Measurements from ENCODE around the gene GABRG3.

Gene GABRG3

GRCh38 chr15:27094235-27094634 lies 123.3 kb downstream of the GABRG3 start:
- no peak for FAIRE-seq
- DNase-seq (ENCODE audit: insufficient read length, low spot score) = no peak

GRCh38 chr15:27095886-27096624 lies 125.1 kb downstream of the GABRG3 start:
- FAIRE-seq = no peak
- no peak for DNase-seq (ENCODE audit: insufficient read length, low spot score)

GRCh38 chr15:27097506-27097905 lies 126.5 kb downstream of the GABRG3 start:
- FAIRE-seq = no peak
- no peak for DNase-seq (ENCODE audit: insufficient read length, low spot score)

GRCh38 chr15:27101982-27102381 lies 131.0 kb downstream of the GABRG3 start:
- no peak for FAIRE-seq
- DNase-seq (ENCODE audit: insufficient read length, low spot score) = no peak

- DNase-seq (ENCODE audit: insufficient read length, low spot score) = no peak
- no peak for FAIRE-seq
Observed at GRCh38 chr15:27111323-27111722, 140.3 kb downstream of the GABRG3 start.

GRCh38 chr15:27114473-27114872 lies 143.5 kb downstream of the GABRG3 start:
- FAIRE-seq (no peak), DNase-seq (ENCODE audit: insufficient read length, low spot score) (no peak)

GRCh38 chr15:27119695-27120266 lies 148.8 kb downstream of the GABRG3 start:
- FAIRE-seq (no peak), DNase-seq (ENCODE audit: insufficient read length, low spot score) (no peak)

- FAIRE-seq (no peak), DNase-seq (ENCODE audit: insufficient read length, low spot score) (no peak)
Observed at GRCh38 chr15:27121672-27122071, 150.7 kb downstream of the GABRG3 start.

- FAIRE-seq (no peak), DNase-seq (ENCODE audit: insufficient read length, low spot score) (no peak)
Observed at GRCh38 chr15:27123291-27123690, 152.3 kb downstream of the GABRG3 start.

GRCh38 chr15:27123808-27124207 lies 152.8 kb downstream of the GABRG3 start:
- FAIRE-seq (no peak), DNase-seq (ENCODE audit: insufficient read length, low spot score) (no peak)

- FAIRE-seq = no peak
- no peak for DNase-seq (ENCODE audit: insufficient read length, low spot score)
Observed at GRCh38 chr15:27124287-27124871, 153.4 kb downstream of the GABRG3 start.

GRCh38 chr15:27125185-27125584 lies 154.2 kb downstream of the GABRG3 start:
- DNase-seq (ENCODE audit: insufficient read length, low spot score) (no peak), FAIRE-seq (no peak)

GRCh38 chr15:27126449-27126848 lies 155.5 kb downstream of the GABRG3 start:
- DNase-seq (ENCODE audit: insufficient read length, low spot score) (no peak), FAIRE-seq (no peak)

- FAIRE-seq = no peak
Observed at GRCh38 chr15:27127815-27128570, 157.0 kb downstream of the GABRG3 start.

GRCh38 chr15:27133249-27133648 lies 162.3 kb downstream of the GABRG3 start:
- FAIRE-seq = no peak
- no peak for DNase-seq (ENCODE audit: insufficient read length, low spot score)

More at GRCh38 chr15:27127815-27128570, 157.0 kb downstream of the GABRG3 start:
- no peak for DNase-seq (ENCODE audit: insufficient read length, low spot score)

- FAIRE-seq (no peak), DNase-seq (ENCODE audit: insufficient read length, low spot score) (no peak)
Observed at GRCh38 chr15:27134481-27134880, 163.5 kb downstream of the GABRG3 start.

- no peak for FAIRE-seq
- DNase-seq (ENCODE audit: insufficient read length, low spot score) = no peak
Observed at GRCh38 chr15:27135151-27135550, 164.2 kb downstream of the GABRG3 start.

- DNase-seq (ENCODE audit: insufficient read length, low spot score) (no peak), FAIRE-seq (no peak)
Observed at GRCh38 chr15:27137127-27137526, 166.1 kb downstream of the GABRG3 start.

GRCh38 chr15:27165590-27165989 lies 194.6 kb downstream of the GABRG3 start:
- no peak for DNase-seq (ENCODE audit: insufficient read length, low spot score)

GRCh38 chr15:27166917-27167316 lies 195.9 kb downstream of the GABRG3 start:
- DNase-seq (ENCODE audit: insufficient read length, low spot score) = no peak
- no peak for FAIRE-seq

More at GRCh38 chr15:27165590-27165989, 194.6 kb downstream of the GABRG3 start:
- FAIRE-seq = no peak

- DNase-seq (ENCODE audit: insufficient read length, low spot score) (no peak), FAIRE-seq (no peak)
Observed at GRCh38 chr15:27167738-27168137, 196.8 kb downstream of the GABRG3 start.
